GM18508 (cell line): ENCODE measurements around the gene PLCH1.
A peak's percentile ranks its signal among the peaks of the same experiment; 100 is the strongest.

ENCODE experiments used
- ATAC-seq: cut with Tn5 transposase; IDR thresholded peaks from one replicate; pipeline ENCODE4 v1.9.1; 2021; ENCODE audit warnings: moderate number of reproducible peaks; ENCODE audit not compliant: insufficient read depth, unreplicated experiment

PLCH1 gene

GRCh38 chr3:155745795-155746550 lies 1.1 kb upstream of the PLCH1 start:
- no peak for ATAC-seq

- no peak for ATAC-seq
Measured at GRCh38 chr3:155744010-155744625, 753 bp downstream of the PLCH1 start.

GRCh38 chr3:155743606-155744005 lies 1.3 kb downstream of the PLCH1 start:
- ATAC-seq: no peak

GRCh38 chr3:155742349-155742965 lies 2.4 kb downstream of the PLCH1 start:
- ATAC-seq: no peak

- no peak for ATAC-seq
Measured at GRCh38 chr3:155741603-155742002, 3.3 kb downstream of the PLCH1 start.

GRCh38 chr3:155741101-155741500 lies 3.8 kb downstream of the PLCH1 start:
- ATAC-seq: no peak

GRCh38 chr3:155739154-155739553 lies 5.7 kb downstream of the PLCH1 start:
- ATAC-seq: no peak

GRCh38 chr3:155738580-155739076 lies 6.2 kb downstream of the PLCH1 start:
- no peak for ATAC-seq

- ATAC-seq: peak; percentile 96
Measured at GRCh38 chr3:155737844-155738460, 6.9 kb downstream of the PLCH1 start.

- ATAC-seq: no peak
Measured at GRCh38 chr3:155736381-155736780, 8.5 kb downstream of the PLCH1 start.

- ATAC-seq: no peak
Measured at GRCh38 chr3:155730843-155731242, 14.0 kb downstream of the PLCH1 start.

- no peak for ATAC-seq
Measured at GRCh38 chr3:155727836-155728235, 17.0 kb downstream of the PLCH1 start.

GRCh38 chr3:155714295-155714718 lies 30.6 kb downstream of the PLCH1 start:
- no peak for ATAC-seq

- ATAC-seq: peak; percentile 81
Measured at GRCh38 chr3:155712008-155712407, 32.9 kb downstream of the PLCH1 start.

GRCh38 chr3:155704771-155705559 lies 39.9 kb downstream of the PLCH1 start:
- no peak for ATAC-seq

- ATAC-seq: no peak
Measured at GRCh38 chr3:155704061-155704460, 40.8 kb downstream of the PLCH1 start.

GRCh38 chr3:155702745-155703591 lies 41.9 kb downstream of the PLCH1 start:
- no peak for ATAC-seq

GRCh38 chr3:155701882-155702465 lies 42.9 kb downstream of the PLCH1 start:
- ATAC-seq: no peak

GRCh38 chr3:155697542-155697941 lies 47.3 kb downstream of the PLCH1 start:
- ATAC-seq: no peak
